Chondrocyte (in vitro differentiated cells): Measurements from ENCODE around the gene NCBP1. TPM values are rescaled to one million over a fixed set of nuclear protein-coding genes. Genes with fewer than 3 reads are reported as not detected.

Source experiments
- DNase-seq: peaks from one replicate; pipeline ENCODE4 v3.0.0; 2021; ENCODE audit warnings: mixed read lengths, low spot score
- H3K27ac Mint-ChIP-seq: one replicate; pipeline ENCODE4 v1.8.0; 2021; ENCODE audit warnings: mild to moderate bottlenecking, moderate library complexity, mixed read lengths; ENCODE audit not compliant: unreplicated experiment
- H3K27me3 Mint-ChIP-seq: 2 replicates; pipeline ENCODE4 v1.8.0; 2021; ENCODE audit warnings: low read depth, mixed read lengths
- H3K36me3 Mint-ChIP-seq: 2 replicates; pipeline ENCODE4 v1.8.0; 2021; ENCODE audit warnings: low read depth, mixed read lengths
- H3K4me1 Mint-ChIP-seq: 2 replicates; pipeline ENCODE4 v1.8.0; 2021; ENCODE audit warnings: low read depth, mild to moderate bottlenecking, mixed read lengths
- H3K4me3 Mint-ChIP-seq: one replicate; pipeline ENCODE4 v1.8.0; 2021; ENCODE audit warnings: mild to moderate bottlenecking, moderate library complexity, mixed read lengths; ENCODE audit not compliant: unreplicated experiment
- H3K9me3 Mint-ChIP-seq: 2 replicates; pipeline ENCODE4 v1.8.0; 2021; ENCODE audit warnings: low read depth, mixed read lengths
- total RNA-seq: library from RNA; stranded (reverse); gene quantifications from 3 replicates; pipeline ENCODE4 v1.2.1, GENCODE V29; 2021
- TF ChIP-seq, protein P1 (sequence below): fragments of 200-600 bp; sonication (generic); IDR thresholded peaks from 2 replicates; pipeline ENCODE4 v1.5.0; 2021; ENCODE audit warnings: antibody characterized with exemption, mild to moderate bottlenecking, moderate library complexity

Gene NCBP1
- total RNA-seq, 1 donor from 2014 or later: 32.3 TPM

DNA sequence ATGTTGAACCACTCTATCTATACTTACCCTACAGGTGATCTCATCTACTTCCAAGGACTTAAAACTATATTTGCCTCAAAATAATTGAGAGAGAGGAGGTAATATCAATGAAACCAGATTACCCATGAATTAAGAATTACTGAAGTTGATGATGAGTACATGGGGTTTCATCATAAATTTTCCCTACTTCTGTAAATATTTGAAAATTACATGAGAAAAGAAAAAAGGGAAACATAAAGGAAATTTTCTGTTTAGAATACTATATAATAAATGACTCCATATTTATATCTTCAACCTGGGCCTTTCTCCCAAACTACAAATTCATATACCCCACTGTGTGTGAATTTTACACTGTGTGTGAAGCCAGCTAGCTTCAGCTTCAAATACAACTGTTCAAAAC lies 3.0 kb upstream of the NCBP1 start:
- H3K36me3 Mint-ChIP-seq: peaks cover 5% of the 10 kb centered on the region
- H3K27ac Mint-ChIP-seq: no peak overlapping the region
- peaks cover 29% of the 10 kb centered on the region for H3K4me1 Mint-ChIP-seq
- no peak overlapping the region for H3K4me3 Mint-ChIP-seq
- TF ChIP-seq, protein P1, sequence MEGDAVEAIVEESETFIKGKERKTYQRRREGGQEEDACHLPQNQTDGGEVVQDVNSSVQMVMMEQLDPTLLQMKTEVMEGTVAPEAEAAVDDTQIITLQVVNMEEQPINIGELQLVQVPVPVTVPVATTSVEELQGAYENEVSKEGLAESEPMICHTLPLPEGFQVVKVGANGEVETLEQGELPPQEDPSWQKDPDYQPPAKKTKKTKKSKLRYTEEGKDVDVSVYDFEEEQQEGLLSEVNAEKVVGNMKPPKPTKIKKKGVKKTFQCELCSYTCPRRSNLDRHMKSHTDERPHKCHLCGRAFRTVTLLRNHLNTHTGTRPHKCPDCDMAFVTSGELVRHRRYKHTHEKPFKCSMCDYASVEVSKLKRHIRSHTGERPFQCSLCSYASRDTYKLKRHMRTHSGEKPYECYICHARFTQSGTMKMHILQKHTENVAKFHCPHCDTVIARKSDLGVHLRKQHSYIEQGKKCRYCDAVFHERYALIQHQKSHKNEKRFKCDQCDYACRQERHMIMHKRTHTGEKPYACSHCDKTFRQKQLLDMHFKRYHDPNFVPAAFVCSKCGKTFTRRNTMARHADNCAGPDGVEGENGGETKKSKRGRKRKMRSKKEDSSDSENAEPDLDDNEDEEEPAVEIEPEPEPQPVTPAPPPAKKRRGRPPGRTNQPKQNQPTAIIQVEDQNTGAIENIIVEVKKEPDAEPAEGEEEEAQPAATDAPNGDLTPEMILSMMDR: no peak
- H3K27me3 Mint-ChIP-seq: no peaks in the 10 kb centered on the region
- no peaks in the 10 kb centered on the region for H3K9me3 Mint-ChIP-seq
- DNase-seq: no peak

DNA sequence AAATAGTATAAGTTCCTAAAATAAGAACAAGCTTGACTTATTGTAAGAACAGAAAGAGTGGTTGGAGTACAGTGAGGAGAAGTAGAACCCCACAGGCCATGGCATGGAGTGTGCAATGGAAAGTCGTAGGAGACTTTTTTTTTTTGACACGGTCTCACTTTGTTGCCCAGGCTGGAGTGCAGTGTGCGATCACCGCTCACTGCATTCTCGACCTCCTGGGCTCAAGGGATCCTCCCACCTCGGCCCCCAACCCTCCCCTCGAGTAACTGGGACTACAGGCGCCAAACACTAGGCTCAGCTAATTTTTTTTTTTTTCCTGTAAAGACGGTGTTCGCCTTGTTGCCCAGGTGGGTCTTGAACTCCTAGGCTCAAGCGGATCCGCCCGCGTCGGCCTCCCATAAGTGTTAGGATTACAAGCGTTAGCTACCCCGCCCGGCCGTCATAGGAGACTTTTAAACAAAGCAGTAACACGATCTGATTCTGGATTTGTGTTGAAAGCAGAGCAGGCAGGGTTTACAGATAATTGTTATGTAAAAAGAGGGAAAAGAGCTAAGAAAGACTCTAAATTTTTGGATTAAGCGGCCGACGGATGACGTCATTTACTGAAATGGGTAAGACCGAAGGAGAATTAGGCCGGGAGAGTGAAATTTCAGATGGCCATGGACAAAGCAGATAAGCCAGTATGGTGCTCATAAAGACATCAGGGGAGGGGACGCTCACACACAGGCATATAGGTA lies 1.2 kb upstream of the NCBP1 start:
- H3K27me3 Mint-ChIP-seq: no peaks in the 10 kb centered on the region
- TF ChIP-seq, protein P1: no peak
- H3K4me3 Mint-ChIP-seq: peak overlapping the region; percentile 85

DNA sequence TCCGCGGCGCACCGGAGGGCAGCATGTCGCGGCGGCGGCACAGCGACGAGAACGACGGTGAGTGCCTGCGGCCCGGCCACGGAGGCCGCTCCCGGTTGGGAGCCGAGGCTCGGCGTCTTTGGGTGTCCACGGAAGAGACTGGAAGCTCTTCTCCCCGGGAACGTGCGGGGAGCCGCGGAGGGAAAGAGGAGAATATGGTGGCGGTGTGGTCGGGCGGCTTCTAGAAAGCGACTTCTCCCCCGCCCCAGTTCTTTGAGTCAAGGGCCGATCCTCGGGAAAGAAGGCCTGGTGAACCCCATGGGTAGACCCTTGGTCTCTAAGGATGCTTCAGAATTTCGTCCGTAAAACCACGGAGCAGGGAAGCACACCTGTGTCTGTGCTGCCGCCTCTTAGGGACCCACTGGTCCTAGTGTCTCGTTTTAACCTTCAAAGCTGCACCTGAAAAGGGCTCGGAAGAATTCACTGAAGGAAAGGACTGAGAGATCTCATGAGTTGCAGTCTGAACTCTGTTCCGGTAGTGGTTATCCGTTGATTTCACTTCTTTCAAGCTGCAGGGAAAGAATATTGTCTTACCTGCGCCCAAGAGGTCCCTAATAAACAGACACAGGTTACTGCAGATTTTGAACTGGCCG lies 354 bp downstream of the NCBP1 start:
- H3K27ac Mint-ChIP-seq: peak overlapping the region; percentile 100
- TF ChIP-seq, protein P1: no peak
- H3K4me1 Mint-ChIP-seq: peaks cover 50% of the 10 kb centered on the region
- H3K36me3 Mint-ChIP-seq: no peaks in the 10 kb centered on the region
- peak overlapping the region; percentile 85 for H3K4me3 Mint-ChIP-seq
- H3K27me3 Mint-ChIP-seq: no peaks in the 10 kb centered on the region
- DNase-seq: no peak
- H3K9me3 Mint-ChIP-seq: no peaks in the 10 kb centered on the region

More for the DNA sequence above, 1.2 kb upstream of the NCBP1 start:
- H3K4me1 Mint-ChIP-seq: peaks cover 39% of the 10 kb centered on the region
- peak overlapping the region; percentile 100 for H3K27ac Mint-ChIP-seq
- H3K36me3 Mint-ChIP-seq: no peaks in the 10 kb centered on the region
- H3K9me3 Mint-ChIP-seq: no peaks in the 10 kb centered on the region
- DNase-seq: no peak

DNA sequence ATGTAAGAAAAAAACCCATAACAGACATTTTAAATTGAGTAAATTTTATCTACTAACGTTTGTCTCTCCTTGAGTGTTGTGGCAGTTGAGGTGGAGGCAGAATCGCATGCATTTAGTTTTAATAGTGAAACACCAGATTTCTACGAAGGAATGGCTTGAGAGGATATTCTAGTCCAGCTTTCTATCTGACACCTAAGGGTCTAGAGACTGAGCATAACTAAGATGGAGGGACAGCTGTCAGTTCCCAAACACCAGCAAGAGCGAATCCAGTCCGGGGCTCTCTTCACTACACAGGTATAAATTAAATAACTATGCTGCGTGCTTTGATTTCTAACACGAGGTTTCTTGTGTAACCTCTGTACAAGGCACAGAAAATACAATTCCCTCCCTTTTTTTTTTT lies 1.4 kb downstream of the NCBP1 start:
- no peaks in the 10 kb centered on the region for H3K9me3 Mint-ChIP-seq
- no peak for DNase-seq
- TF ChIP-seq, protein P1: no peak
- H3K36me3 Mint-ChIP-seq: no peaks in the 10 kb centered on the region
- H3K4me1 Mint-ChIP-seq: peaks cover 51% of the 10 kb centered on the region
- no peaks in the 10 kb centered on the region for H3K27me3 Mint-ChIP-seq
- H3K27ac Mint-ChIP-seq: peak overlapping the region; percentile 100
- peak overlapping the region; percentile 85 for H3K4me3 Mint-ChIP-seq

DNA sequence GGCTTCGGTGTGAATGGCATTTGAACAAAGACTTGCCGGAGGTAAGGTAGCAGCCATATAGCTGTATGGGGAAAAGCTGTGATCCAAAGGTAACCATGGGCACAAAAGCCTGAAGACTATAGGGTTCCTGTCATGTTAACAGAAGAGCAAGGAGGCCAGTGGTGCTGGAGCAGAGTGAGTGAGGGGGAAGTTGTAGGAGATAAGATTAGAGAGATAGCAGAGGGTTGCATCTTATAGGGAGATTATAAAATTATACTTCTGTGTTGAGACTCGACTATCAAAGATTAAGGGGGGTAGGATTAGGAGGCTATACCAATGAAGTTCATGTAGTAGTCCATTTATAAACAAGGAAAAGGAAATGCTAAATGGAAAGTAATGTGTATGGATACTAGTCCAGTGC lies 3.3 kb downstream of the NCBP1 start:
- DNase-seq: no peak
- Mint-ChIP-seq H3K9me3 (no peaks in the 10 kb centered on the region), H3K4me3 (no peak overlapping the region), H3K27ac (peak overlapping the region; percentile 24), H3K36me3 (no peaks in the 10 kb centered on the region), H3K4me1 (peaks cover 50% of the 10 kb centered on the region), H3K27me3 (no peaks in the 10 kb centered on the region)
- TF ChIP-seq, protein P1: no peak
